Activated effector memory CD4-positive, alpha-beta T cell treated with anti-CD3 and anti-CD28 coated beads, Interleukin-2, amount 50 U/mL, for 16 hours (primary cell): ENCODE measurements around the gene NOL4L.
"Not testable (repeated sequence)": the region's sequence is repeated elsewhere in the genome, so short reads cannot be mapped to it uniquely, and the experiment has no call there.

Experiments
- DNase-seq: peaks from one replicate; pipeline ENCODE4 v3.0.0-alpha.2; 2020

The NOL4L gene

GRCh38 chr20:32466739-32467505, 118.2 kb downstream of the NOL4L start:
- DNase-seq = no peak

GRCh38 chr20:32465901-32466675, 119.0 kb downstream of the NOL4L start:
- not testable (repeated sequence) for DNase-seq

- DNase-seq = no peak
These were observed 119.8 kb downstream of the NOL4L start for GRCh38 chr20:32465092-32465900.

GRCh38 chr20:32464401-32465091, 120.6 kb downstream of the NOL4L start:
- no peak for DNase-seq

- DNase-seq = no peak
These were observed 121.3 kb downstream of the NOL4L start for GRCh38 chr20:32463642-32464400.

- no peak for DNase-seq
These were observed 122.1 kb downstream of the NOL4L start for GRCh38 chr20:32462900-32463641.

GRCh38 chr20:32461836-32462600, 123.1 kb downstream of the NOL4L start:
- DNase-seq = no peak

- no peak for DNase-seq
These were observed 124.3 kb downstream of the NOL4L start for GRCh38 chr20:32460683-32461320.

- DNase-seq = no peak
These were observed 124.9 kb downstream of the NOL4L start for GRCh38 chr20:32460231-32460630.

- DNase-seq = no peak
These were observed 126.3 kb downstream of the NOL4L start for GRCh38 chr20:32458837-32459220.

GRCh38 chr20:32458061-32458836, 126.9 kb downstream of the NOL4L start:
- DNase-seq = no peak

- no peak for DNase-seq
These were observed 127.6 kb downstream of the NOL4L start for GRCh38 chr20:32457479-32457986.

GRCh38 chr20:32456869-32457478, 128.2 kb downstream of the NOL4L start:
- DNase-seq = no peak

- no peak for DNase-seq
These were observed 129.0 kb downstream of the NOL4L start for GRCh38 chr20:32455901-32456701.

- no peak for DNase-seq
These were observed 129.8 kb downstream of the NOL4L start for GRCh38 chr20:32455171-32455900.
